Measurements from ENCODE around the gene LEMD3. TPM values are rescaled to one million over a fixed set of nuclear protein-coding genes. Genes with fewer than 3 reads are reported as not detected.

LEMD3 gene
- total RNA-seq, 2 experiments from 2014 or later, result 19.5 to 23.2 TPM

DNA sequence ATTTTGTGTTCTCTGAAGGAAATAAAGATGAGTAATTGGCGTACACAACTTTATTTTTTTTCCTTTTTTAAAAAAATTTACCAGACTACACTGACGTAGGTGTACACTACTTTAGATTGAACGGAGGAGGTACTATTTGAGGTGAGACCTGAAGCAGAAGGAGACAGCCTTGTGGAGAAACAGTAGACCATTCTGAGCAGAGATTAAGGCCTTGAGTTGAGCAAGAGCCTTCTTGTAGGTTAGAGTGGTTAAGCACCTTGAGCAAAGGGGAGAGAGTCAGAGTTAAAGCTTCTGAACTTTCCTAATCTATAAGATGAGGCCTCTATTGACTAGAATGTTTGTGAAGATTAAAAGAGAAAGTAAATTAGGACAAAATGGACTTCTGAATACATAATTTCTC, 2.5 kb downstream of the LEMD3 start:
- H3K27me3 Mint-ChIP-seq, result no peaks in the 10 kb centered on the region
- TF ChIP-seq, protein P1, sequence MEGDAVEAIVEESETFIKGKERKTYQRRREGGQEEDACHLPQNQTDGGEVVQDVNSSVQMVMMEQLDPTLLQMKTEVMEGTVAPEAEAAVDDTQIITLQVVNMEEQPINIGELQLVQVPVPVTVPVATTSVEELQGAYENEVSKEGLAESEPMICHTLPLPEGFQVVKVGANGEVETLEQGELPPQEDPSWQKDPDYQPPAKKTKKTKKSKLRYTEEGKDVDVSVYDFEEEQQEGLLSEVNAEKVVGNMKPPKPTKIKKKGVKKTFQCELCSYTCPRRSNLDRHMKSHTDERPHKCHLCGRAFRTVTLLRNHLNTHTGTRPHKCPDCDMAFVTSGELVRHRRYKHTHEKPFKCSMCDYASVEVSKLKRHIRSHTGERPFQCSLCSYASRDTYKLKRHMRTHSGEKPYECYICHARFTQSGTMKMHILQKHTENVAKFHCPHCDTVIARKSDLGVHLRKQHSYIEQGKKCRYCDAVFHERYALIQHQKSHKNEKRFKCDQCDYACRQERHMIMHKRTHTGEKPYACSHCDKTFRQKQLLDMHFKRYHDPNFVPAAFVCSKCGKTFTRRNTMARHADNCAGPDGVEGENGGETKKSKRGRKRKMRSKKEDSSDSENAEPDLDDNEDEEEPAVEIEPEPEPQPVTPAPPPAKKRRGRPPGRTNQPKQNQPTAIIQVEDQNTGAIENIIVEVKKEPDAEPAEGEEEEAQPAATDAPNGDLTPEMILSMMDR (IDR thresholded peaks at IDR 0.05), result no peak
- H3K36me3 Mint-ChIP-seq (ENCODE audit: low read depth), result peaks cover 22% of the 10 kb centered on the region
- ATAC-seq (no peak), DNase-seq (no peak)
- POLR2A ChIA-PET, result no interaction called here
- intact Hi-C loops (cut with micrococcal nuclease), result loop anchor here (2.0 kb wide), 1 partner anchor 61 kb away; no protein-coding TSS in a partner anchor
- H3K27ac Mint-ChIP-seq, result no peak overlapping the region
- CTCF ChIA-PET, result interaction anchor here (0.9 to 1.7 kb wide), 5 partner anchors 9 to 61 kb away, joined by 3 to 10 read pairs (median 5); no protein-coding TSS in a partner anchor
- no peaks in the 10 kb centered on the region for H3K9me3 Mint-ChIP-seq
- H3K4me1 Mint-ChIP-seq (ENCODE audit: low read depth), result peaks cover 26% of the 10 kb centered on the region
- H3K4me3 Mint-ChIP-seq, result peak overlapping the region; percentile 93

- H3K4me1 Mint-ChIP-seq (ENCODE audit: low read depth), result peaks cover 23% of the 10 kb centered on the region
- ATAC-seq, result no peak
Measured at GRCh38 chr12:65175385-65175784, 6.0 kb downstream of the LEMD3 start.

DNA sequence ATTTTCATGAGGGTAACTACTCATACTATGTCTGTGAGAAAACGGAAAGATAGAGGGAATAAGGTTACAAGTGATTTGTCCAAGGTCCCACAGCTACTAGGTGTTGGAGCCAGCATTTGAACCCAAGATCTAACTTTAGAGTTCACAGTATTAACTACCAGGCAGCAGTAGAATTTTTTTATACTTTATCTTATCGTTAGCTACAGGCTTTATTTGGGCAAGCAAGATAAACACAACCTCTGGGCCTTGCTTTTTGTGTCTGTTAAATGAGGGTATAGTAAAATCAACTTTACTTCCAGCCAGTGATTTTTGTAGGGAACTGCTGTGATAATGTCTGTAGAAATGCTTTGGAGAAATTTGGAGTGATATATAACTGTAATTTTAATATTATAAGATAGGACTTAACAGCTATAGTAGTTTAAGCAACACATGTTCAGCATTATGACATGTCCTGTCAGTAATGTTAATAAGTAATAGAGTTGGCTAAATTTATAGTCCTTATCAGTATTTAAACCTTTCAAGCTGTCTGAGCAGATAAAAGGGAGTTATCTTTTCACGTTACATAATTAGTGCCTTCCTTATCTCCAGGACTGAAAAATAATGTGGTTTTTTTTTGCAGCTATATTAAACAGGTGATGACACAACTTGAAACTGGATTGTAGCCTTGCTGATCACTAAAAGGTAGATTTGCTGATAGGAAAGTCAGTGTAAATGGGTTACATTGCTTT, 12.8 kb downstream of the LEMD3 start:
- peaks cover 32% of the 10 kb centered on the region for H3K36me3 Mint-ChIP-seq (ENCODE audit: low read depth)
- no peaks in the 10 kb centered on the region for H3K9me3 Mint-ChIP-seq
- POLR2A ChIA-PET, result interaction anchor here (2.3 kb wide), 1 partner anchor 13 kb away, joined by 6 read pairs; the partner anchor contains the start of gene LEMD3
- no peak overlapping the region for H3K4me3 Mint-ChIP-seq
- ATAC-seq (no peak), DNase-seq (no peak)
- H3K27ac Mint-ChIP-seq, result no peak overlapping the region
- intact Hi-C loops (cut with micrococcal nuclease), result no loop called here
- peaks cover 47% of the 10 kb centered on the region for H3K4me1 Mint-ChIP-seq (ENCODE audit: low read depth)
- TF ChIP-seq, protein P1 (IDR thresholded peaks at IDR 0.05), result no peak
- H3K27me3 Mint-ChIP-seq, result no peaks in the 10 kb centered on the region
- CTCF ChIA-PET, result interaction anchor here (1.0 to 1.8 kb wide), 2 partner anchors 10 to 14 kb away, joined by 3 to 5 read pairs; no protein-coding TSS in a partner anchor

More at GRCh38 chr12:65175385-65175784, 6.0 kb downstream of the LEMD3 start:
- DNase-seq, result no peak
- Mint-ChIP-seq H3K9me3 (no peaks in the 10 kb centered on the region), H3K36me3 (ENCODE audit: low read depth) (peaks cover 22% of the 10 kb centered on the region), H3K4me3 (no peak overlapping the region), H3K27ac (no peak overlapping the region), H3K27me3 (no peaks in the 10 kb centered on the region)
- intact Hi-C loops (cut with micrococcal nuclease), result no loop called here
- ChIA-PET CTCF (interaction anchor here (0.7 kb wide), 1 partner anchor 41 kb away, joined by 3 read pairs; no protein-coding TSS in a partner anchor), POLR2A (no interaction called here)
- TF ChIP-seq, protein P1 (IDR thresholded peaks at IDR 0.05), result no peak

DNA sequence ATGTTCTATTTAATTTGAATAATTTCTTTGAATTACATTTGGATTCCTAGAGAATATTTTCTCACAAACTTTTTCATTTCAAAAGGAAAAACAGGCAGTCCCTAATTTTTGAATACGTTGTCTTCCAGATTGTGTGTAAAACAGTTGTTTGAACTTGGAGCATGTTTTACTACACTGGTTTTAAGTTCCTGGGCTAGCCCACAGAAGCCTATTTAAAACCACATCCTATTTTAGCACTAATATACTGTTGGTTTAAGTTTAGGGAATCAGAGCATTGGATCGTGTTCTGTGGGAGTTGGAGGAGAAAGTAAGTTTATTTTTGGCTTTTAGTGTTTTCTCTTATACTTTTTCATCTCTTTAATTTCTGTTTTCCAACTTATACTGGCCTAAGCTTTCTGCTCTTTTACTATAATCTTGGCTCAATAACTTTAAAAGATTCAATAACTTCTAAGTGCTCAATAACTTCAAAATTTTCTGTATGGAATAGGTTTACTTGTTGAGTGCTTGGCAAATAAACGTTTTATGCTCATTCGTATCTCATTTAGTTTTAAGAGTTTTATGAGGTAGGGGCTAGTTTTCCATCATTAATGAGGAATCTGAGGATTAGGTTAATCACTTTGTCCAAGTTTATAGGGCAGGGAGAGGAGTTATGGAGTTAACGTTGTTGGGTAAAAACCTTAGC, 14.9 kb downstream of the LEMD3 start:
- H3K36me3 Mint-ChIP-seq (ENCODE audit: low read depth), result peaks cover 45% of the 10 kb centered on the region
- no peaks in the 10 kb centered on the region for H3K9me3 Mint-ChIP-seq
- H3K4me3 Mint-ChIP-seq, result no peak overlapping the region
- DNase-seq (no peak), ATAC-seq (no peak)
- CTCF ChIA-PET, result interaction anchor here (0.9 kb wide), 1 partner anchor 10 kb away, joined by 3 read pairs; no protein-coding TSS in a partner anchor
- H3K4me1 Mint-ChIP-seq (ENCODE audit: low read depth), result peaks cover 61% of the 10 kb centered on the region
- TF ChIP-seq, protein P1 (IDR thresholded peaks at IDR 0.05), result no peak
- POLR2A ChIA-PET, result interaction anchor here (2.3 kb wide), 1 partner anchor 15 kb away, joined by 6 read pairs; the partner anchor contains the start of gene LEMD3
- H3K27ac Mint-ChIP-seq, result no peak overlapping the region
- no peaks in the 10 kb centered on the region for H3K27me3 Mint-ChIP-seq
- intact Hi-C loops (cut with micrococcal nuclease), result no loop called here

All from activated CD8-positive, alpha-beta T cell treated with anti-CD3 and anti-CD28 coated beads for 36 hours (primary cell).